T-helper 1 cell treated with Interleukin-12 subunit alpha and Interleukin-12 subunit beta and Interleukin-4 antibody, amounts not matched to agents 30 μg/mL and 1 μg/mL, for 36 hours (primary cell): Measurements from ENCODE around the gene SPDYE17.
"Not testable (repeated sequence)": the region's sequence is repeated elsewhere in the genome, so short reads cannot be mapped to it uniquely, and the experiment has no call there.

Experiments
- H3K27ac Mint-ChIP-seq: one replicate; pipeline ENCODE4 v1.8.0; 2021; ENCODE audit warnings: mild to moderate bottlenecking, mixed read lengths
- H3K27me3 Mint-ChIP-seq: one replicate; pipeline ENCODE4 v1.8.0; 2021; ENCODE audit warnings: low read depth, mixed read lengths
- H3K36me3 Mint-ChIP-seq: one replicate; pipeline ENCODE4 v1.8.0; 2021; ENCODE audit warnings: low read depth, mixed read lengths
- H3K4me1 Mint-ChIP-seq: one replicate; pipeline ENCODE4 v1.8.0; 2021; ENCODE audit warnings: low read depth, mixed read lengths
- H3K4me3 Mint-ChIP-seq: one replicate; pipeline ENCODE4 v1.8.0; 2021; ENCODE audit warnings: mild to moderate bottlenecking, moderate library complexity, mixed read lengths
- H3K9me3 Mint-ChIP-seq: one replicate; pipeline ENCODE4 v1.8.0; 2021; ENCODE audit warnings: mixed read lengths

Gene SPDYE17

GRCh38 chr7:77005461-77006057, 26.6 kb downstream of the SPDYE17 start:
- not testable (repeated sequence) for H3K27ac Mint-ChIP-seq, H3K4me3 Mint-ChIP-seq, H3K36me3 Mint-ChIP-seq, H3K9me3 Mint-ChIP-seq, H3K4me1 Mint-ChIP-seq, H3K27me3 Mint-ChIP-seq

GRCh38 chr7:77004151-77004550, 28.0 kb downstream of the SPDYE17 start:
- not testable (repeated sequence) for H3K4me3 Mint-ChIP-seq, H3K27me3 Mint-ChIP-seq, H3K36me3 Mint-ChIP-seq, H3K27ac Mint-ChIP-seq, H3K9me3 Mint-ChIP-seq, H3K4me1 Mint-ChIP-seq

- not testable (repeated sequence) for H3K36me3 Mint-ChIP-seq, H3K27me3 Mint-ChIP-seq, H3K4me3 Mint-ChIP-seq, H3K27ac Mint-ChIP-seq, H3K9me3 Mint-ChIP-seq, H3K4me1 Mint-ChIP-seq
Observed at GRCh38 chr7:77003241-77003640, 28.9 kb downstream of the SPDYE17 start.

DNA sequence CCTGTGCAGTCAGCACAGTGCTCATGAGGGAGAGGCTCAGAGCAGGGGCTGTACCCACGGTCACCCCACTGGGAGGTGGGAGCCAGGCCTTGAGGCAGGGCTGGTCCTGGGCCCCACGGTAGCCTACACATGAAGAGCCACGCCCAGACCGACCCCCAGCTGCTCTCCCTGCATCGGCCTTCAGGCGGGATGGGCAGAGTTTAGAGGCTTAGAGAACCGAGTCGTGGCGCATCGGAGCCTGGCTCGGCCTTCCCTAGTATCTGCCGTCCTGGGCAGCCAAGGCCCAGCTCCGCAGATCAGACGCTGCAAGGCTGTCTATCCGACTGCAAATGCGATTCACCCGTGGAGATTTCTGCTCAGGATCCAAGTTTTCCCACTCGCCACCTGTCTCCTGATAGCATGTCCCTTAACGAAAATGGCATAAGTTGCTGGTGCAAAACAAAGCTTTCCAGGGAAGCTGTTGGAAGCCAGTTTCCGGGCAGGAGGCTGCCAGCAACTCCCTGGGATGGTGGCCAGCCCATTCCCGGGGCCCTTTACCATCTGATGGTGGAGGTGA, 29.4 kb downstream of the SPDYE17 start:
- H3K36me3 Mint-ChIP-seq, H3K4me1 Mint-ChIP-seq, H3K27ac Mint-ChIP-seq, H3K27me3 Mint-ChIP-seq, H3K9me3 Mint-ChIP-seq, H3K4me3 Mint-ChIP-seq: not testable (repeated sequence)

- not testable (repeated sequence) for H3K4me1 Mint-ChIP-seq, H3K9me3 Mint-ChIP-seq, H3K4me3 Mint-ChIP-seq, H3K36me3 Mint-ChIP-seq, H3K27me3 Mint-ChIP-seq, H3K27ac Mint-ChIP-seq
Observed at GRCh38 chr7:77002104-77002503, 30.1 kb downstream of the SPDYE17 start.

DNA sequence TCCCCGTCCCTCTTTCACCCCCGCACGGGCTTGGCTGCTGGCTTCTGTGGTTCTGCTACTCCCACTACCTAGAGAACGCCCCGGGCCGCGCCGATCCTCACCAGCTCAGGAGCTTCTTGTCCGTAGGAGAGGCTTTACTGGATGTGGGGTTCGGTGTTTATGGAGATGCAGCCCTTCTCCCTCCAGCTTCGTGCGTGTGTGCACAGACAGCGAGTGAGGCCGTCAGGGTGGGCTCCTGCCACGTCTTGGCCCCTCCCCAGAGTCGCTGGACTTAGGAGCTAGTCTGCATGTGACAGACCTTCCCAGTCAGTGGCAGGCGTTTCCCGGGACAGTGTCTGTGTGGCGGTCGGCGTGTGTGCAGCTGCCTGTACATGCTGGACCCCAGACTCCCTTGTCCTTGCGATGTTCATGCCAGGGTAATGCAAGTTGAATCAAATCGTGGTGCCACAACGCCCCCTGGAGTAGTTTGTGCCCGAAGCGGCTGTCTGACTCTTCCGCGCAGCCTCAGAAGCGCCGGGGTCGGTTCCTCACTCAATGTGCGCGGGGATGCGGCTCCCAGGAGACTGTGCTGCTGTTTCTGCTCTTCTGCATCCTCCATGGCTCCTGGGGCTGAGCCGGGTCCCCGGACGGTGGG, 32.6 kb downstream of the SPDYE17 start:
- H3K36me3 Mint-ChIP-seq, H3K27me3 Mint-ChIP-seq, H3K4me3 Mint-ChIP-seq, H3K4me1 Mint-ChIP-seq, H3K27ac Mint-ChIP-seq, H3K9me3 Mint-ChIP-seq: not testable (repeated sequence)

GRCh38 chr7:76998764-76999450, 33.3 kb downstream of the SPDYE17 start:
- not testable (repeated sequence) for H3K4me1 Mint-ChIP-seq, H3K27me3 Mint-ChIP-seq, H3K4me3 Mint-ChIP-seq, H3K36me3 Mint-ChIP-seq, H3K9me3 Mint-ChIP-seq
- H3K27ac Mint-ChIP-seq, result peak overlapping the region; percentile 31

- no peaks in the 10 kb centered on the region for H3K27me3 Mint-ChIP-seq
- peaks cover 1% of the 10 kb centered on the region for H3K4me1 Mint-ChIP-seq
- no peak overlapping the region for H3K4me3 Mint-ChIP-seq
- H3K36me3 Mint-ChIP-seq, result no peaks in the 10 kb centered on the region
- H3K27ac Mint-ChIP-seq, result no peak overlapping the region
- no peaks in the 10 kb centered on the region for H3K9me3 Mint-ChIP-seq
Observed at GRCh38 chr7:76998285-76998589, 33.9 kb downstream of the SPDYE17 start.

- Mint-ChIP-seq H3K9me3 (no peaks in the 10 kb centered on the region), H3K27me3 (no peaks in the 10 kb centered on the region), H3K4me1 (peaks cover 1% of the 10 kb centered on the region), H3K27ac (peak overlapping the region; percentile 19), H3K36me3 (no peaks in the 10 kb centered on the region), H3K4me3 (no peak overlapping the region)
Observed at GRCh38 chr7:76997381-76998284, 34.5 kb downstream of the SPDYE17 start.

- H3K9me3 Mint-ChIP-seq, H3K4me1 Mint-ChIP-seq, H3K36me3 Mint-ChIP-seq, H3K27ac Mint-ChIP-seq, H3K4me3 Mint-ChIP-seq, H3K27me3 Mint-ChIP-seq: not testable (repeated sequence)
Observed at GRCh38 chr7:76996932-76997331, 35.2 kb downstream of the SPDYE17 start.

GRCh38 chr7:76994286-76994685, 37.9 kb downstream of the SPDYE17 start:
- H3K4me3 Mint-ChIP-seq, H3K27ac Mint-ChIP-seq, H3K27me3 Mint-ChIP-seq, H3K36me3 Mint-ChIP-seq, H3K9me3 Mint-ChIP-seq, H3K4me1 Mint-ChIP-seq: not testable (repeated sequence)

DNA sequence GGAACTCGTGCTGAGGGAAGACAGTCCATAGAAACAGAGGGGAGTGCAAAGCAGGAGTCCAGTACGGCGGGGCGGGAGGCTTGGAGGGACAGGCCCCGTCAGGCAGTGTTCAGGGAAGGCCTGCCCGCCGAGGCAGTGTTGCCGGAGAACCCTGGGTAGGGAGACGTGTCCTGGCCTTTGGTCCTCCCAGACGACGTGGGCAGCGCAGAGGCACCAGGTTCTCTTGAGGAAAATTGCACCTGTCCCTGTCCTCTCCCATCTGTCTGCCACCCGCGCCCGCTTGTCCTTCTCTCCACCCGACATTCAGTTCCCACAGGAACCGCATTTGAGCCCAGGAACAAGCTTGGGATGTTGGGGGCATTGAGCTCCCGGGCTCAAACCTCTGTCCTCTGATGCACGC, 38.3 kb downstream of the SPDYE17 start:
- H3K4me3 Mint-ChIP-seq, H3K27ac Mint-ChIP-seq: not testable (repeated sequence)

GRCh38 chr7:76992871-76993270, 39.3 kb downstream of the SPDYE17 start:
- H3K4me1 Mint-ChIP-seq, H3K27ac Mint-ChIP-seq, H3K4me3 Mint-ChIP-seq, H3K36me3 Mint-ChIP-seq, H3K9me3 Mint-ChIP-seq, H3K27me3 Mint-ChIP-seq: not testable (repeated sequence)

More for the DNA sequence above, 38.3 kb downstream of the SPDYE17 start:
- H3K4me1 Mint-ChIP-seq, H3K9me3 Mint-ChIP-seq, H3K27me3 Mint-ChIP-seq, H3K36me3 Mint-ChIP-seq: not testable (repeated sequence)

DNA sequence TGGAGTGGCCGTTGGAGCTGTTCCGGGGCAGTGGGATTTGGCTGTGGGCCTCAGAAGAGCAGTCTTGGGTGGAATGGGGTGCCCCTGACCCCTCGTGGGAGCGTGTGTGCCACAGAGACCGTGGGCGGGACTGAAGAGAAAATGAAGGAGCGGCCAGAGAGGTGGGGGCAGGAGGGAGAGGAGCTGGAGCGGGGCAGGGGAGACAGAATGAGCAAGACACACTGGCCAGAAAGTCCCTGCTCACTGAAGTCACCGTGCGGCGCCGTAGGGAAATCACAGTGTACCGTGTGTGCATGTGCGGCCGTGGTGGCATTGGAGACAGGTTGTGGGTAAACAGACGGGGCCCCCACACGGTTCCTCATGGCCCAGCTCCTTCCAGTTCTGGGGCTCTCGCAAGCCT, 40.0 kb downstream of the SPDYE17 start:
- not testable (repeated sequence) for H3K27ac Mint-ChIP-seq, H3K36me3 Mint-ChIP-seq, H3K4me3 Mint-ChIP-seq, H3K9me3 Mint-ChIP-seq, H3K4me1 Mint-ChIP-seq, H3K27me3 Mint-ChIP-seq

DNA sequence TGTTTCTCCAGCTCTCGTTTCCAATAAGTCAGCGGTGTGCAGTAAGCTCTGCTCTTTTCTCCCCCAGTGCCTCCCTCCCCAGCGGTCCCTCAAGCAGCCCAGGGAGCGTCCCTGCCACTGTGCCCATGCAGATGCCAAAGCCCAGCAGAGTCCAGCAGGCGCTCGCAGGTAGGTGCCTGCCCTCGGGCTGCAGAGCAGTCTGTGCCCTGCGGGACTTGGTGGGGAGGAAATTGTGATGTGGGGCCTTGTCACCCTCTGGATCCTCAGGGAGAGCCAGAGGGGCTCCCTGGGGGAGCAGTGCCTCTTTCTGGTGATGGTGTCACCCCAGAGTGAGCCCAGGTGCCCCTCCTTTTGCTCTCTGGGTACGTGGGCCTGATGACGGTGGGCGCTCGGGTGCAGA, 42.0 kb downstream of the SPDYE17 start:
- H3K9me3 Mint-ChIP-seq, H3K27ac Mint-ChIP-seq, H3K27me3 Mint-ChIP-seq, H3K36me3 Mint-ChIP-seq, H3K4me3 Mint-ChIP-seq, H3K4me1 Mint-ChIP-seq: not testable (repeated sequence)
